ENCODE results near the gene TRIB2.

TRIB2 gene

DNA sequence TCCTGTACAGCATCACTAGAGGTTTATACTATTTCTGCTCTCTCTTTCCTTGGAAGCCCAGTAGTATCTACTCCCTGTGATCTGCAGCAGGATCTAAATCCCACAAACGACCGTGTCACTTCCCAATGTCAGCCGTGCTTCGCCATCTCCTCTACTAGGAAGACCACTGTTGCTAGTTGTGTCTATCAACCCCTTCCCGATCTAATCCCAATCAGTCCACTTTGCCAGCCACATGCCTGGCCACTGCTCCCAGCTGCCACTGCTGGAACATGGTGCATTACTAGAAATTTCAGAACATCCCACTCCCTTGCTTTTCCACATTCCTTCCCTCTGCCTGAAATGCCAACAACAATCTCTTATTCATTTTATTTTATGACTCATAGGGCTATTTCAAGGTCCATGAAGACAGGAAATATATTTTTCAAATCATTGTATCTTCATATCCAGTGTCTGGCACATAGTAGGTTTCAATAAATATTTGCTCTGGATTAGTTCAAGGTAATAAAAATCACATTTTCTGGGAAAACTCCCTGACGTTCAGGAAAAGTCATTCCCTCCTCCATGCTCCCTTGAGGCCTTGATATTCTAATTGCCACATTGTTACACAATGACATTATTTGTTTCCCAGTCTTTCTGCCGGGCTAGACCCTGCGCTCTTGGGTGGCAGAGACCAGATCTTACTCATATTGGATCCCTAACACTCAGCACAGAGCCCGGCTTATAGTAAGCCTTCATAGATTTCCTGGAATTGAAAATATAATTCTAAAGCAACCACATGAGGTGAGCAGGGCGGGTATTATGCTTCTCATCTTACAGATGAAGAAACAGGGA lies 2.1 kb upstream of the TRIB2 start:
- Histone ChIP-seq H3K4me1 (peaks cover 14% of the 10 kb centered on the region), H3K27me3 (ENCODE audit: control insufficient read depth, insufficient read depth, low read length) (no peaks in the 10 kb centered on the region), H2AFZ (peak overlapping the region; percentile 93), H3K9ac (no peak overlapping the region), H3K79me2 (peaks cover 3% of the 10 kb centered on the region), H3K4me3 (ENCODE audit: low read depth, low read length) (peak overlapping the region; percentile 95), H3K36me3 (ENCODE audit: control insufficient read depth, insufficient read depth, low read length) (no peaks in the 10 kb centered on the region), H3K4me2 (ENCODE audit: low read length) (peak overlapping the region; percentile 100), H3K27ac (peak overlapping the region; percentile 93), H3K9me3 (ENCODE audit: control insufficient read depth, low read length) (no peaks in the 10 kb centered on the region)
- TF ChIP-seq, protein P1, sequence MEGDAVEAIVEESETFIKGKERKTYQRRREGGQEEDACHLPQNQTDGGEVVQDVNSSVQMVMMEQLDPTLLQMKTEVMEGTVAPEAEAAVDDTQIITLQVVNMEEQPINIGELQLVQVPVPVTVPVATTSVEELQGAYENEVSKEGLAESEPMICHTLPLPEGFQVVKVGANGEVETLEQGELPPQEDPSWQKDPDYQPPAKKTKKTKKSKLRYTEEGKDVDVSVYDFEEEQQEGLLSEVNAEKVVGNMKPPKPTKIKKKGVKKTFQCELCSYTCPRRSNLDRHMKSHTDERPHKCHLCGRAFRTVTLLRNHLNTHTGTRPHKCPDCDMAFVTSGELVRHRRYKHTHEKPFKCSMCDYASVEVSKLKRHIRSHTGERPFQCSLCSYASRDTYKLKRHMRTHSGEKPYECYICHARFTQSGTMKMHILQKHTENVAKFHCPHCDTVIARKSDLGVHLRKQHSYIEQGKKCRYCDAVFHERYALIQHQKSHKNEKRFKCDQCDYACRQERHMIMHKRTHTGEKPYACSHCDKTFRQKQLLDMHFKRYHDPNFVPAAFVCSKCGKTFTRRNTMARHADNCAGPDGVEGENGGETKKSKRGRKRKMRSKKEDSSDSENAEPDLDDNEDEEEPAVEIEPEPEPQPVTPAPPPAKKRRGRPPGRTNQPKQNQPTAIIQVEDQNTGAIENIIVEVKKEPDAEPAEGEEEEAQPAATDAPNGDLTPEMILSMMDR (IDR thresholded peaks at IDR 0.05) = no peak

- Histone ChIP-seq H3K9ac (peak overlapping the region; percentile 85), H3K4me3 (ENCODE audit: low read depth, low read length) (peak overlapping the region; percentile 95), H3K36me3 (ENCODE audit: control insufficient read depth, insufficient read depth, low read length) (no peaks in the 10 kb centered on the region), H3K4me1 (peaks cover 16% of the 10 kb centered on the region), H3K27me3 (ENCODE audit: control insufficient read depth, insufficient read depth, low read length) (no peaks in the 10 kb centered on the region), H3K9me3 (ENCODE audit: control insufficient read depth, low read length) (no peaks in the 10 kb centered on the region), H2AFZ (peak overlapping the region; percentile 93), H3K4me2 (ENCODE audit: low read length) (peak overlapping the region; percentile 100), H3K27ac (peak overlapping the region; percentile 93), H3K79me2 (peaks cover 3% of the 10 kb centered on the region)
- TF ChIP-seq, protein P1 (IDR thresholded peaks at IDR 0.05) = no peak
These were observed 1.3 kb upstream of the TRIB2 start for GRCh38 chr2:12715258-12716031.

DNA sequence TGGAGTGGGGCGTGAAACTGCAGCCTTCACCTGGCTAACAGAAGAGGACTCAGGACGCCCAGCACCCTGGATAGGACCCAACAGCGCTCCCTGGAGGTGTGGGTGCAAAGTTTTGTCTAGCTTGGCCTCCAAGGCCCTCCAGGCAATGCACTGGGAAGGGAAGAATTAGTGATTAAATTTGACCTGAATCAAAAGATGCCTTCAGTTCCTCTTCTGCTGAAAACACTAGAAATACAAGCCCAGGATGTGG lies 779 bp upstream of the TRIB2 start:
- Histone ChIP-seq H3K27ac (peak overlapping the region; percentile 93), H3K9me3 (ENCODE audit: control insufficient read depth, low read length) (no peaks in the 10 kb centered on the region), H3K9ac (peak overlapping the region; percentile 85), H3K4me3 (ENCODE audit: low read depth, low read length) (peak overlapping the region; percentile 95), H3K4me2 (ENCODE audit: low read length) (peak overlapping the region; percentile 100), H3K4me1 (peaks cover 19% of the 10 kb centered on the region), H3K27me3 (ENCODE audit: control insufficient read depth, insufficient read depth, low read length) (no peaks in the 10 kb centered on the region), H2AFZ (peak overlapping the region; percentile 93), H3K36me3 (ENCODE audit: control insufficient read depth, insufficient read depth, low read length) (no peaks in the 10 kb centered on the region), H3K79me2 (peaks cover 3% of the 10 kb centered on the region)
- TF ChIP-seq, protein P1 (IDR thresholded peaks at IDR 0.05) = peak; percentile 77

DNA sequence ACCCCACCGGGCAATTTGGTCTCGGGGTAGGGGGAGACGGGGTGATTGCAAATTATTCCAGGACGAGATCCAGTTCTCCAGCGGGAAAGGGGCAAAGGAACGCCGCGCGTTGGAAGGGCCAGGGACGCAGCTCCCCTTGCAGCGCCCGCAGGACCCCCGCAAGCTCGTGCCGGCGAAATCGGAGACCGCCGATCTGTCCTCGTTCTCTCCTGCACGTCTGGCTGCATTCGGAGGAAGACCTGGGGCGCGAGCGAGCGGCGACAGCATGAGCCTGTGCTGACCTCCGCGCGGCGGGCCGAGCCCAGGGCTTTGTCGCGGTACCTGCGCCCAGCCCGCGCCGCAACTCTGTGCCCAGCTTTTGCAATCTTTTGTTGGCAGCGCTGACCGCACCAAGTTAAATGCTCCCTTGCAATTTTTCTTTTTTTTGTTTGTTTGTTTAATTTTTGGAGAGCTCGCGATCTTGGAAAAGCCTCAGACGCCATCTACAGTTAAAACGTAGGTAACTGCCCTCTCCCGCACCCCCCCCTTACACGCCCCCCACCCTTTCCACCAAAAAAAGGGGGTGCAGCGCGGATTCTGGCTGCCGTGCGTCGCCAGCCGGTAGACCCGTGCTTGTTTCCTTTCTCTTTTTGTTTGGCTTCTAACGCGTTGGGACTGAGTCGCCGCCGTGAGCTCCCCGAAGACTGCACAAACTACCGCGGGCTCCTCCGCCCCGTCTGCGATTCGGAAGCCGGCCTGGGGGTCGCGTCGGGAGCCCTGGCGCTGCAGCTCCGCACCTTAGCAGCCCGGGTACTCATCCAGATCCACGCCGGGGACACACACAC lies 667 bp downstream of the TRIB2 start:
- Histone ChIP-seq H2AFZ (peak overlapping the region; percentile 90), H3K36me3 (ENCODE audit: control insufficient read depth, insufficient read depth, low read length) (no peaks in the 10 kb centered on the region), H3K4me3 (ENCODE audit: low read depth, low read length) (peak overlapping the region; percentile 98), H3K27me3 (ENCODE audit: control insufficient read depth, insufficient read depth, low read length) (no peaks in the 10 kb centered on the region), H3K4me1 (peaks cover 19% of the 10 kb centered on the region), H3K27ac (peak overlapping the region; percentile 92), H3K9me3 (ENCODE audit: control insufficient read depth, low read length) (no peaks in the 10 kb centered on the region), H3K79me2 (peaks cover 3% of the 10 kb centered on the region), H3K9ac (peak overlapping the region; percentile 67), H3K4me2 (ENCODE audit: low read length) (peak overlapping the region; percentile 90)
- TF ChIP-seq, protein P1 (IDR thresholded peaks at IDR 0.05) = peak; percentile 42
